ENCODE data around the gene IFRD2. TPM values are rescaled to one million over a fixed set of nuclear protein-coding genes. Genes with fewer than 3 reads are reported as not detected.
A peak's percentile ranks its signal among the peaks of the same experiment; 100 is the strongest.

Gene IFRD2
- total and polyA plus RNA-seq, 2 of the 13 experiments (the other 11 are each of a cell fraction or from before 2014, with no cell fraction given): 32.8 to 96.1 TPM

- no peak for TF ChIP-seq TRAFD1 (CRISPR knock-in tag; IDR thresholded peaks at IDR 0.05; ENCODE audit: borderline replicate concordance)
- TF ChIP-seq ATF1 (CRISPR knock-in tag; IDR thresholded peaks at IDR 0.05): no peak
- no peak for TF ChIP-seq SATB2 (CRISPR knock-in tag; IDR thresholded peaks at IDR 0.05)
- TF ChIP-seq, protein P1, sequence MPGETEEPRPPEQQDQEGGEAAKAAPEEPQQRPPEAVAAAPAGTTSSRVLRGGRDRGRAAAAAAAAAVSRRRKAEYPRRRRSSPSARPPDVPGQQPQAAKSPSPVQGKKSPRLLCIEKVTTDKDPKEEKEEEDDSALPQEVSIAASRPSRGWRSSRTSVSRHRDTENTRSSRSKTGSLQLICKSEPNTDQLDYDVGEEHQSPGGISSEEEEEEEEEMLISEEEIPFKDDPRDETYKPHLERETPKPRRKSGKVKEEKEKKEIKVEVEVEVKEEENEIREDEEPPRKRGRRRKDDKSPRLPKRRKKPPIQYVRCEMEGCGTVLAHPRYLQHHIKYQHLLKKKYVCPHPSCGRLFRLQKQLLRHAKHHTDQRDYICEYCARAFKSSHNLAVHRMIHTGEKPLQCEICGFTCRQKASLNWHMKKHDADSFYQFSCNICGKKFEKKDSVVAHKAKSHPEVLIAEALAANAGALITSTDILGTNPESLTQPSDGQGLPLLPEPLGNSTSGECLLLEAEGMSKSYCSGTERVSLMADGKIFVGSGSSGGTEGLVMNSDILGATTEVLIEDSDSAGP (CRISPR knock-in tag; IDR thresholded peaks at IDR 0.05; ENCODE audit: borderline replicate concordance): peak; percentile 67; the same call in 1 of the 2 replicates
- 0 out of 2 replicates have a peak, but pooled peaks have one; percentile 59 for TF ChIP-seq ATF7-NPFF (CRISPR knock-in tag; IDR thresholded peaks at IDR 0.05; ENCODE audit: low read depth)
- TF ChIP-seq LRRFIP1 (CRISPR knock-in tag; conservative IDR thresholded peaks at IDR 0.05): no peak
- TF ChIP-seq MAF1 (CRISPR knock-in tag; IDR thresholded peaks at IDR 0.05; ENCODE audit: borderline replicate concordance): no peak
- TF ChIP-seq TFAP4 (IDR thresholded peaks at IDR 0.05; ENCODE audit: borderline replicate concordance, low read depth): no peak
- TF ChIP-seq SIN3A (IDR thresholded peaks at IDR 0.05; ENCODE audit: borderline replicate concordance, low read depth, low read length): no peak
- TF ChIP-seq AGO2 (optimal IDR thresholded peaks at IDR 0.05; ENCODE audit: low read depth, low read length): peak; percentile 80
- no peak for TF ChIP-seq ZNF576 (CRISPR knock-in tag; IDR thresholded peaks at IDR 0.05)
- no peak for TF ChIP-seq ZNF484 (CRISPR knock-in tag; IDR thresholded peaks at IDR 0.05; ENCODE audit: borderline replicate concordance, low read depth)
- 0 out of 2 replicates have a peak, but pooled peaks have one; percentile 37 for TF ChIP-seq FOSL2 (CRISPR knock-in tag; IDR thresholded peaks at IDR 0.05)
- TF ChIP-seq ZNF160 (CRISPR knock-in tag; IDR thresholded peaks at IDR 0.05): no peak
- no peak for TF ChIP-seq ZNF235 (CRISPR knock-in tag; IDR thresholded peaks at IDR 0.05; ENCODE audit: borderline replicate concordance)
- TF ChIP-seq TAF15 (IDR thresholded peaks at IDR 0.05; ENCODE audit: low read depth, low read length, poor library complexity, severe bottlenecking): no peak
- TF ChIP-seq PAF1 (CRISPR knock-in tag; IDR thresholded peaks at IDR 0.05): no peak
These were observed 19.1 kb downstream of the IFRD2 start (continued) for GRCh38 chr3:50272911-50273688.

Measured in HepG2 (cell line).